Loucy (cell line): ENCODE measurements around the gene TENM4.

Experiments used
- H2AFZ ChIP-seq: fragments of 200-600 bp; sonication (generic); 2 replicates; pipeline ENCODE4 v1.6.0; 2016; ENCODE audit warnings: antibody characterized with exemption, mild to moderate bottlenecking, low read length, moderate library complexity
- H3F3A ChIP-seq: fragments of 200-600 bp; 2 replicates; pipeline ENCODE4 v1.6.0; 2016; ENCODE audit warnings: antibody characterized with exemption, low read depth, mild to moderate bottlenecking
- H3K27me3 ChIP-seq: fragments of 200-600 bp; sonication (generic); 2 replicates; pipeline ENCODE4 v1.6.1; 2014; ENCODE audit warnings: low read length, mild to moderate bottlenecking; ENCODE audit not compliant: insufficient read depth, poor library complexity, severe bottlenecking
- H3K36me3 ChIP-seq: fragments of 200-600 bp; sonication (generic); 2 replicates; pipeline ENCODE4 v1.6.1; 2016; ENCODE audit warnings: low read length; ENCODE audit not compliant: insufficient read depth
- H3K4me1 ChIP-seq: fragments of 200-600 bp; sonication (generic); 2 replicates; pipeline ENCODE4 v1.5.1; 2014; ENCODE audit warnings: low read length, mild to moderate bottlenecking; ENCODE audit not compliant: insufficient read depth, poor library complexity, severe bottlenecking
- H3K4me2 ChIP-seq: fragments of 200-600 bp; sonication (generic); 2 replicates; pipeline ENCODE4 v1.6.0; 2014; ENCODE audit warnings: antibody characterized with exemption, low read length, low read depth, mild to moderate bottlenecking; ENCODE audit not compliant: poor library complexity, severe bottlenecking
- H3K4me3 ChIP-seq: fragments of 200-600 bp; sonication (generic); 2 replicates; pipeline ENCODE4 v1.5.1; 2014; ENCODE audit warnings: low read length, mild to moderate bottlenecking, mixed read lengths; ENCODE audit not compliant: poor library complexity, severe bottlenecking
- H3K79me2 ChIP-seq: fragments of 200-600 bp; sonication (generic); 2 replicates; pipeline ENCODE4 v1.6.1; 2014; ENCODE audit warnings: low read length; ENCODE audit not compliant: insufficient read depth
- H3K9ac ChIP-seq: fragments of 200-600 bp; sonication (generic); 2 replicates; pipeline ENCODE4 v1.6.0; 2014; ENCODE audit warnings: mild to moderate bottlenecking, low read depth, low read length, moderate library complexity; ENCODE audit not compliant: poor library complexity, severe bottlenecking
- H3K9me2 ChIP-seq: fragments of 200-600 bp; sonication (generic); replicated peaks from 2 replicates; pipeline ENCODE4 v1.6.1; 2016; ENCODE audit warnings: low read depth, low read length, mixed read lengths
- H3K9me3 ChIP-seq: fragments of 200-600 bp; sonication (generic); 2 replicates; pipeline ENCODE4 v1.6.1; 2014; ENCODE audit warnings: mild to moderate bottlenecking, antibody characterized with exemption, low read length, low read depth; ENCODE audit not compliant: insufficient read depth
- H4K20me1 ChIP-seq: fragments of 200-600 bp; sonication (generic); 2 replicates; pipeline ENCODE4 v1.6.0; 2014; ENCODE audit warnings: antibody characterized with exemption, low read length, mild to moderate bottlenecking; ENCODE audit not compliant: insufficient read depth, poor library complexity, severe bottlenecking
- CTCF ChIP-seq: fragments of 200-600 bp; sonication (generic); conservative IDR thresholded peaks from 2 replicates; pipeline ENCODE4 v1.5.1; 2014; ENCODE audit warnings: mild to moderate bottlenecking, antibody characterized with exemption, low read length
- EZH2phosphoT487 ChIP-seq: fragments of 200-600 bp; IDR thresholded peaks from 2 replicates; pipeline ENCODE4 v1.6.1; 2018; ENCODE audit warnings: antibody characterized with exemption, mild to moderate bottlenecking, moderate library complexity, borderline replicate concordance

TENM4 gene

GRCh38 chr11:78906566-78906965 lies 534.3 kb downstream of the TENM4 start:
- Histone ChIP-seq H3K27me3 (no peaks in the 10 kb centered on the region), H3F3A (no peaks in the 10 kb centered on the region), H3K9me3 (no peaks in the 10 kb centered on the region; the same call in 1 of the 2 replicates), H3K36me3 (no peaks in the 10 kb centered on the region), H2AFZ (no peak overlapping the region), H3K4me2 (no peak overlapping the region), H3K79me2 (no peaks in the 10 kb centered on the region), H4K20me1 (no peaks in the 10 kb centered on the region), H3K4me1 (no peaks in the 10 kb centered on the region), H3K9ac (no peak overlapping the region), H3K9me2 (no peaks in the 10 kb centered on the region), H3K4me3 (no peak overlapping the region)
- TF ChIP-seq EZH2phosphoT487 = no peak
- no peak for TF ChIP-seq CTCF

GRCh38 chr11:78905756-78906155 lies 535.1 kb downstream of the TENM4 start:
- TF ChIP-seq CTCF (no peak), EZH2phosphoT487 (no peak)
- Histone ChIP-seq H3K4me2 (no peak overlapping the region), H3K9me2 (no peaks in the 10 kb centered on the region), H2AFZ (no peak overlapping the region), H4K20me1 (no peaks in the 10 kb centered on the region), H3K36me3 (no peaks in the 10 kb centered on the region), H3K9me3 (no peaks in the 10 kb centered on the region; the same call in 1 of the 2 replicates), H3K27me3 (no peaks in the 10 kb centered on the region), H3K79me2 (no peaks in the 10 kb centered on the region), H3K4me3 (no peak overlapping the region), H3F3A (no peaks in the 10 kb centered on the region), H3K9ac (no peak overlapping the region), H3K4me1 (no peaks in the 10 kb centered on the region)

GRCh38 chr11:78902771-78903507 lies 537.9 kb downstream of the TENM4 start:
- Histone ChIP-seq H2AFZ (no peak overlapping the region), H3F3A (no peaks in the 10 kb centered on the region), H3K4me2 (no peak overlapping the region), H3K79me2 (no peaks in the 10 kb centered on the region), H4K20me1 (no peaks in the 10 kb centered on the region), H3K36me3 (no peaks in the 10 kb centered on the region), H3K9me3 (no peaks in the 10 kb centered on the region; the same call in 1 of the 2 replicates), H3K4me1 (no peaks in the 10 kb centered on the region), H3K4me3 (no peak overlapping the region), H3K27me3 (no peaks in the 10 kb centered on the region), H3K9ac (no peak overlapping the region), H3K9me2 (no peaks in the 10 kb centered on the region)
- TF ChIP-seq EZH2phosphoT487 (no peak), CTCF (no peak)
